ENCODE measurements around the gene UNC79.

UNC79 gene

DNA sequence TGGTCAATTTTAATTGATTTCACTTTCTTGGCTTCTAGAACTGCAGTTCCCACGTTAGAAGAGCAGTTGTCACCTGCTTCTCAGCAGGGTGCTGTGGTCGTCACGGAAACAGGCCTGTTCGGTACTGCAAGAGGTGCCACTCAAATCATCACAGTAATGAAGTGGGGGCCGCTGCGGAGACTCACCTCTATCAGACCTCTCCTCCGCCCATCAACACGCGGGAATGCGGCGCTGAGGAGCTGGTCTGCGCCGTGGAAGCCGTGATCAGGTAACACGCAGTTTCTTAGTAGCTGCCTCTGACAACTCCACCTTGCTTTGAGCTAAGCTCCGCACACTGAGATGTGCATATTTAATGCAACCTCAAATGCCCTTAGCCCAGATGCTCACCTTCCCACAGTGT is 107.2 kb downstream of the UNC79 start:
- intact Hi-C loops (cut with DNase I): no loop called here
- peak; percentile 9 to 82 (median 50) for DNase-seq

DNA sequence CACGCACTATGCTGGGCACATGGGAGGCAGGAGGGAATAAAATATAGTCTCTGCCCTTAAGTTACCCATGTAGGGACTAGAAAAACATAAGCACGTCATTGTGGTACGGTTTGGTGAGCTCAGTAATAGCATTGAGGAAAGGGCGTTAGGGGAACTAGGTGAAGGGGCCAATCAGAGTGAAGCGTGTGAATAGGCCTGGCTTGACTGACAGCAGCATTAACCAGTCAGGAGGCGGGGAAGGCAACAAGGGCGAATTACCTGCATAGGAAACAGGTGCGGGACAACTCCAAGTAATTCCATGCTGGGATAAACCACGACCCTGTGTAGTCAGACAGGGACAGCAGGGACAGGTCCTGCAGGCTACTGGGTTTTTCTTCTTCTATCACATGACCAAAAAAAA is 107.7 kb downstream of the UNC79 start:
- intact Hi-C loops (cut with DNase I): no loop called here

DNA sequence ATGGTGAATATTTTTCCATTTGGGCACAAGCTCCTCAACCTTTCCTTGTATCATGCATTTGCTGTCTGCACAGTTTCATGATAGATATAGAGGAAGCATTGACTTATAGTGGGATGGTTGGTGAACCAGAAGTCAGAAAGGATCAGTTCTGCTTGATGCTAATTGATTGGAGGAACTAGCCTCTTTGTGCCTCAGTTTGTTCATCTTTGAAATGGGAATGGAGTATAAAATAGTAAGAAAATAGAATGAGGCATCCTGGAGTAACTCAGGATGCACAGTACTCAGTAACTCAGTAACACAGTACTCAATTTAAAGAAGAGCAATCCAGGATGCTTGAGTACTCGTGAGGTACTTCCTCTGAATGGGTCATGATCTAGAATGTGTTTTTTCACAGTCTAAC is 109.5 kb downstream of the UNC79 start:
- no peak for DNase-seq
- intact Hi-C loops (cut with DNase I): no loop called here

More for the DNA sequence above, 107.7 kb downstream of the UNC79 start:
- DNase-seq: peak in 36 of 42 donors; percentile 8 to 74 (median 46)

DNA sequence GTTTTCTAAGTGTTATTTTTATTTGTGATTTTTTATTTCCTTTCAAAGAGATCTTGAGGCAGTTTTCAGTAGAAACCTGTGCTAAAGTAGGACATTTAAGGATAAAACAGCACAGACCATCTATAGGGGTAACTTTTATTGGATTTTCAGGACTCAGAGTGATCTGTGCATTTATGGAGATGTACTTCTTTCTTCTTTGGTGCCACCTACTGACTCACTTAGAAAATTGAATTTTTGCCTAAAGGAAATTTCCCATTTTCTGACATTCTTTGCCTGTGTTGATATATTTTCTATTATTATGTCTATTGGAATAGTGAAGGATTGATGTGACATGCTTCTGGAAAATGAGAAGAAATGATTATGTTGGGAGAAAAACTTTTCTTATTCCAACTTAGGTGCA is 113.0 kb downstream of the UNC79 start:
- intact Hi-C loops (cut with DNase I): no loop called here
- peak in 1 of 42 donors; percentile 12 for DNase-seq

DNA sequence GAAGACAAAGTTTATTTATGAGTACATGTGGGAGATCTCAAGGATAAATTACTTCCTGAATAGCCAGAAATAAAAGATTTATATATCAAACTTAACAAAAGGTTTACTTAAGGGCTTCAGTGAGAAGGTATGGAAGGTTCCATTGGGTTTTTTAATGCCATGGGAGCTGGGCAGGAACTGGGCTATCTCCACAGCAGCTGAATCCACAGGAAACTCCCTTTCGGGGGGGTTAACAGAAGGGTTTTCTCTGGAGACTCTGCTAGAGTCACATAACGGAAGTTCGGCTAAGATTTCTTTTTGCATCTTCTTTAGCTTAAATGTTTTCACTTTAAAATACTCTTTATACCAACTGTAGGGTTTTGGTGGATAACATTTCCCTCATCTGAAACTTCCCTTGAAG is 113.5 kb downstream of the UNC79 start:
- intact Hi-C loops (cut with DNase I): no loop called here
- no peak for DNase-seq

DNA sequence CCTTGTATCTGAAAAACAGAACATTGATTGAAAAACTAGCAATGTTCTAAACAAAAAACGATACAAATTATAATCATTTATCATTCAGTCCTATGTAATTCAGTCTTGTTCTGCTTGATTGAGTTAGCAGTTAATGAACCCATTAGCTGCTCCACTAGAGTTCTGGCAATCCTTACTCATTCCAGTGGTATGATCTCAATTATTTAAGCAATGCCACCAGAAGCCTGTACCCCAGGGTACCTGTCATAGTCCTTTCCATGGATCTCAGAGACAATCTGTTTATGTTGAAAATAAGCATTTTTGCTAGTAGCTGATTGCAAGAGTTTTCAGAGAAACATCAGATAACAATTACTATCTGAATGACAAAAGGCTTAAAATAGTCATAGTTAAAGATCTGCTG is 115.9 kb downstream of the UNC79 start:
- DNase-seq: no peak
- intact Hi-C loops (cut with DNase I): no loop called here

DNA sequence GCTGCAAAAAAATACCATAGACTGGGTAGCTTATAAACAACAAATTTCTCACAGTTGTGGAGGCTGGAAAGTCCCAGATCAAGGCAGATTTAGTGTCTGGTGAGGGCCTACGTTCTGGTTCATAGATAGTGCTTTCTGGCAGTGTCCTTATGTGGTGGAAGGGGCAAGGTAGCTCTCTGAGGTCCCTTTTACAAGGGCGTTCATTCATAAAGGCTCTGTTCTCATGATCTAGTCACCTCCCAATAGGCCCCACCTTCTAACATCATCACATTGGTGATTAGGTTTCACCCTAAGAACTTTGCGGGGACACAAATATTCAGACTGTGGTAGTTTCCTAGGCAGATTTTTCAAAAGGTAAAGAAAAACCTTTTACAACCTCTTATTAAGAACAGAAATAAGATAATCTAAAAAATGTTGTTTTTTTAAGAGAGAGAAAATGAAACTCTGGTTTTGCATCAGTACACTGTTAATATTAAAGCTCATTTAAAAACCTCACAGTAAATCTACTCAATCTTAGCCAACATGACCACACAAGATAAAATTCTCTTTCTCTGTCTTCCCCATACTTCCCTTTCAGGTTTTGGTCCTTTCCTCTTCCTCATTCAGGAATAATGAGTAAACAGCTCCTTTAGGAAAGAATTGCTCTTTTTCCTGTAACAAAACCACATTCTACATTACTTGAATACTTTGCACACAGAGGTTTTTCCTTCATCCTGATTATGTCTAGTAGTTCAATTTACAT is 117.5 kb downstream of the UNC79 start:
- intact Hi-C loops (cut with DNase I): no loop called here
- DNase-seq: no peak

DNA sequence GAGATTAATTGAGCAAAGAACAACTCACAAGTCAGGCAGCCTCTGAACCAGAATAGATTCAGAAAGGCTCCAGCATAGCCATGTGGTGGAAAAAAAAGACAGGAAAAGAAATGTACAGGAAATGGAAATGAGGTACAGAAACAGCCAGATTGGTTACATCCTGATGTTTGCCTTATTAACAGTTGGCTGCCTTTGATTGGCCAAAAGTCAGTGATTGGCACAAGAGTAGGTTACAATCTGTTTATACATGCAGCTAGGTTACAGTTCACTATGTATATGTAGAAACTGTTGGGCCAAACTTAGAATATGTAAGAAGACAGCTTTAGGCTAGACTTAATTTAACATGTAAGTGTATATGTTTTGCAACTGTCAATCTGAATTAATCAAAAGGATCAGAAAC is 118.9 kb downstream of the UNC79 start:
- DNase-seq: no peak
- intact Hi-C loops (cut with DNase I): no loop called here

DNA sequence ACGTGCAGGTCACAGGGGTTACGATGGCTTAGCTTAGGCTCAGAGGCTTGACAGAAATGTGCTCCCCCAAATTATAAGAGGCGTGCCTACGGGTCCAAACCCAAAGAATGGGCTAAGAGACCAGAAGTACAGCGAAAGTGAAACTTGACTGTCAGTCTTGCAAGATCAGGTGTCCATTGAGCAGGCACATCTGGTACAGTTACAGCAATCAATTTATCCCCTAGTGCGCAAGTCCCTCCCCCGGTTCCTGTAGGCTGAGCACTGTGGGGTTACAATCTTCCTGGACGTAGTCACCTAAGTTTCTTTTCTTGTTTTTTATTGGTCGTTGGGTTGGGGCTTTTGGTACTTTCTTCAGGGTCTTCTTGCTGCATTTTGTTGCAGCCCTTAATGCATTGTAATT is 134.2 kb downstream of the UNC79 start:
- intact Hi-C loops (cut with DNase I): no loop called here
- DNase-seq: no peak

DNA sequence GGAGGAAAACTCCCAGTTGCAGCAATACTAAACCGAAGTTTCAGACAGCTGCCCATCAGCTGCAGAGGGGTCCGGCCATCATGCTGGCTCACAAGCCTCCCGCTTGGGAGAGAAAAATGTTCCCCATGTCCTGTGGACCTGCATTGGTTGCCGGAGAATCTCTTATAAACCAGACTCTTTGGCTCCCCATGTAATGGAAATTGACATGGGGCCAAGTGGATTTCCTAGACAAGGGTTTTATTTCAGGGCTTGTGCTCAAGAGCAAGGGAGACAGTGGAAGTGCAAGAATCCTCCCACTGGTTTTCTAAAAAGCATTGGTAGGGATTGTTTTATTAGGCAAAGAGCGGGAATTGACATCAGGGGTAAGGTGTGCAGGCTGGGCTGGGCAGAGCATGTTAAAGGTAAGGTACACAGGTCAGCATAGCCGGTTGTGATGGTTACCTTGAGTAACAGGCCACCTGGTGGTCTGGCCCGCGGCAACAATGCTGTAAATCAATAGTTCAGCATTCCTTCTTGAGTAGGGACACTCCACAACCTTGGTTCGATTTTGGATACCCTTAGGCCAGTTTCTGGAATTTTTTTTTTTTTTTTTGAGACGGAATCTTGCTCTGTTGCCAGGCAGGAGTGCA is 135.4 kb downstream of the UNC79 start:
- no peak for DNase-seq
- intact Hi-C loops (cut with DNase I): no loop called here

DNA sequence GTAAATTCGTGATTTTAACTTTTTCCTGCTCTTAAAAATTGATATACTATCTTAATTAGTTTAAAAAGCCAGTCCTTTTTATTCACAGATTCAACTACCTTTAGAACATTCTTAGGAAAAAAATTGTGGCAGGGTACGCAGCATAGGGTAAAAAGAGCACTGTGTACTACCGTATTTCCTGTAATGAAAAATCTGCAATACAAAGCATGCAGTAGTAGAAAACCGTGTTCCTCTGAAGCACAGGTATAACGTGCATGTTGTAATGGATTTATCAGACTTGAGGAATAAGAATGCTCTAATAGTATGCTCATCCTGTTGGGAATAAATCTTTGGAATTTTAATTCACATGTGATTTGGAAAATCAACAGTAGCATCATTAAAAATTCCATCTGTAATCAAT is 140.5 kb downstream of the UNC79 start:
- no peak for DNase-seq
- intact Hi-C loops (cut with DNase I): no loop called here

DNA sequence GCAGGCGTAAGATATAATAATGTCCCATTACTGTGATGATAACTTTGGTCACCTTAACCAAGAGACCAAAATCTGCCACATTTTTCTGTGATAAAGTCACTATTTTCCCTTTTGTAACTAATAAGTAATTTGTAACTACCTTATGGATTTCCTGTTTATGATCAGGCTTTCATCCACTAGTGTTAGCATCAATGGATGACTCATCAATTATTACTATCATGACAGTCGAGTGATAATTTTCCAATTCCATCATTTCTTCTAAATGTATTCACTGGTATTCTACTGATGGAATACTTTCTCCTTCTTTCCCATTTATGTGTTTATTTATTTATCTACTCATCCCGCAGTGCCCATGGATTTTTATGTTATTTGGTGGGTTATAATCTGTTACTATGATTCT is 148.4 kb downstream of the UNC79 start:
- intact Hi-C loops (cut with DNase I): no loop called here
- DNase-seq: no peak

DNA sequence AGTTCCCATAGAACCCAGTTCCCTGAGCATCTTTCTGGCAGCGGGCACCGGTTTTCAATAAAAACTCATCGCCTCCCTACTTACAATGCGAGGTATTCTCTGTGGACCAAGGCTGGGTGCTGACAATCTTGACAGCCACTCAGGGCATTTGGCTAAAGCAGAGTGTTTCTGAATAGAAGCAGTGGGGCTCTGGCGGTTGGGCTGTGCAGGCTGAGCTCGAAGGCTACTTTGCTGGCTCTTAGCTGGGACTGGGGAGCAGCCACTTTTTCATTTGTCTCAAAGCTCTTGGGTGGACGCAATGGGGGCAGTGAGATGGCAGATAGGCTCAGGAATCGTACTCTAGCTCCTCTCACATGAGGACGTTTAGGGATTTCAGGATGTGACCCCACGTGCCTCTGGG is 151.8 kb downstream of the UNC79 start:
- intact Hi-C loops (cut with DNase I): no loop called here
- DNase-seq: peak in 3 of 42 donors; percentile 3 to 15 (median 7)

DNA sequence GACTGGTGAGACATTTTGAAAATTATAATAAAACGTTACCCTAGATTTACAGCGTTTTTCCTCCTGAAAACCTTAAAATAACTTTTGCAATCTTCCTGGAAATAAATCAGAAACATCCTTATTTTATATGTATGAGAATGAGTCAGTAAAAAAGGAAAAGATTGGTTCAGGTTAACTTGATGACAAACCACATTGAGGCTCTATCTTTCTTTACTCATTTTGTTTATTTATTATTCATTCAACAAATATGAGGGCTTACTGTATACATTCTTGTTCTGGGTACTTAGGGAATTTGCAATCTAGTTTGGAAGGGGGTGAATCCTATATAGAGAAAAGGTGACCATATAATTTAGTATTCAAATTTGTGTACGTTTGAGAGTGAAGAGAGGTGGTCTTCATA is 156.6 kb downstream of the UNC79 start:
- intact Hi-C loops (cut with DNase I): no loop called here
- no peak for DNase-seq

DNA sequence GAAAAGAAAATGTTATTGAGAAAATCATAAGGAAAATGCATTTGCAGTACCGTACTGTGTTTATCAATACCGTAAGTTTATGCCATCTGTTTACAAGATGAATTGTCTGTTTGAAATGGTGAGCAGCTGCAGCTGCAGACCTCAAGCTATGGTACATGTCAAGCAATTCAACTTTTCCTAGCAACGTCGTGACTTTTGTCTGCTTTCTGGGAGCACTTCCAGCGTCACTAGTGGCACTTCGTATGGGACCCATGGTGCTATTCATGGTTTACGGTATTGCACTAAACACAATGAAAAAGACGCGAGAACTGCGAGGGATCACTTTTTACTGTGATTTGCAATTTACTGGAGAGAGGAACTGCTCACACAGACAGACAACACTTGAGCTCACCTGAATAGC is 160.8 kb downstream of the UNC79 start:
- intact Hi-C loops (cut with DNase I): no loop called here
- no peak for DNase-seq

DNA sequence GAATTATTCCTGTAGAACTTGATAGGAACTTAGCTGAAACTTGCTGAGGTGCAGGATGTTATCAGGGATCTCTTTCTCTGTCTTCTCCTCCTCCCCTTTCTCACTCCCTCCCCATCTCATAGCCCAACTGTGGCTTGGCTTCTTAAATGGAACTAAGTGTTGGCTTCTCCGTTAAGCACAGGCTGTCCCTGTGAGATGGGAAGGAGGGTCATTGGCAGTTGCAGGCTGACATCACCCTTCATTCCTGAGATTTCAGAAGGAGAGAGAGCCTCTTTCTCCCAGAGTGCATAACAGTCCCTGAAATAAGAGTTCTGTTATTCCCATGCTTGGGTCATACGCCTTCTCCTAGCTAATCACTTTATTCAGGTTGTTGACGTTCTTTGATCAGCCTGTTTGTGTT is 162.0 kb downstream of the UNC79 start:
- intact Hi-C loops (cut with DNase I): no loop called here
- DNase-seq: no peak

DNA sequence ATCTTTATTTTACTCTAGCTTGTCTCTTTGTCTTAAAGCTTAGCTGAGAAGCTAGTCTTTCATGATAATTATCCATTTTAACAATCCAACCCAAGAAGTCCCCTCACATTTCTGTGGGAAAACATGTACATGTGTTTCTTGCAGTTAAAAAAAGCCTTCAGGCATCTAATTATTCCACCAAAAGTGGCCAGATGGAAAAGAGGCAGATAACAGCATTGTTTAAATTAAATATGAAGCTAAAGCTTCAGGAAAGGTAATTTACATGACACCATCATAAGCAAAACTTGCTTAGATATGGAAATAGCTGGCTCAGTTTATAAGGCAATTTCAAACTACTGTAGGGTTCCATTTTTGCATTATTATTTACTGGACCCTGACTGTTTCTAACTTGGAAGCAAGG is 175.4 kb downstream of the UNC79 start:
- intact Hi-C loops (cut with DNase I): no loop called here
- no peak for DNase-seq

DNA sequence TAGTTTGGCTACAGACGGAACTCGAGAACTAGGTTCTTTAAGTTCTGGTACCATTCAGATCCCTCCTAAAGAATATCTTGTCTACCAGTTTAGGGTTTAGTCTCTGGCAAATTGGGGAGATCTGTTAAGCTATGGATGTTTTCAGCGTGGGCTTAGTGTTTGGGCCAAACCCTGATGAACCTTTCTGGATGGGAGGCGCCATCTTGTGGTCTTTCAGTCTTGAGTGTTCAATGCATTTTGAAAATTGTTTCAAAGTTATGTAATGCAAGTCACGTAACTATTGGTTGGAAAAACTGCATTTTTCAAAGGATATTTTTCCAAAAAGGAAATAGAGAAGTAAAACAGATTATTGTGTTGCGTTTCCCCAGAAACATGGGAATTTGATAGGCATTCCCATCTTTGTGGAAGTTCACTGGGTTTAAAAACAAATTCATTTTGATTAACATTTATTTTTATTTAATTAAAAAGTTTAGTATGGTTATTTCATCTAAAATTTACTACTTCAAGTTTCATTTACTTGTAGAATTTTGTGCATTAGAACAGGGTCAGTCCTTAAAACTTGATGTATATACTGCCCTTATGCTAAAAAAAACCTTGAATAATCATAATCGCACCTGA is 188.5 kb downstream of the UNC79 start:
- DNase-seq: peak; percentile 16 to 85 (median 62)
- intact Hi-C loops (cut with DNase I): no loop called here

DNA sequence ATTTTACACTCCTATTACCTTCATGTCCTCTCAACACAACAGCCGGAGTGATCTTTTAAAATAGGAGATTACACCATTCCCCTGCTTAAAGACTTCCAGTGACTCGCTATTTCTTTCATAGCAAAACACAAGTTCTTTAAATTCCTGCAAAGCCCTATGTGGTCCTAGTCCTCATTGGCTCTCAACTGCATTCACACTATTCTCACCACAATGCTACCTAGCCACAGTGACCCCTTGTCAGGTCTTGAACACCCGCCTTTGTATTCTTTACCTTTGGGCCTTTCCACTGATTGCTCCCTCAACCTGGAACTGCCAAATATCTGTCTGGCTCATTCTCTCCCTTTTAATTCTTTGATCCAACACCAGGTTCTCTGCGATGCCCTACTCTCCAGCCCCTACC is 197.3 kb downstream of the UNC79 start:
- no peak for DNase-seq
- intact Hi-C loops (cut with DNase I): loop anchor here (10.0 kb wide), 1 partner anchor 393 kb away; no protein-coding TSS in a partner anchor

DNA sequence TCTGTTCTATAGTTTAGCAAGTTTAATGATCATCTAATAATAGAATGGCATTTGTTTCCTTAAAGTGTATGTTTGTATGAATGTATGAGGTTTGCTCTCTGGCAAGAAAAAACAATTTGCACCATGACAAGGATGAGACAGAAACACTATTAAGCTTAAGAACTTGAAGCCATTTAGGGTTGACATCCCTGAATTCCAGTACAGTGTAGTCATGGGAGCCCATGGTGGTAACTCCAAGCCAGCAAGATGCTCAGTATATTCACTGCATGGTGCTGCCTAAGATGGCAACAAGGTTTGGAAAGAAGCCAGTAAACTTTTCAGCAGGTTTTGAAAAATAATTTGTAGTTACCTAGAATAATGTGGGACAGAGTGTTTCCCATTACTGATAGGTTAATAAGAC is 198.9 kb downstream of the UNC79 start:
- intact Hi-C loops (cut with DNase I): loop anchor here (10.0 kb wide), 1 partner anchor 395 kb away; no protein-coding TSS in a partner anchor
- DNase-seq: no peak

DNA sequence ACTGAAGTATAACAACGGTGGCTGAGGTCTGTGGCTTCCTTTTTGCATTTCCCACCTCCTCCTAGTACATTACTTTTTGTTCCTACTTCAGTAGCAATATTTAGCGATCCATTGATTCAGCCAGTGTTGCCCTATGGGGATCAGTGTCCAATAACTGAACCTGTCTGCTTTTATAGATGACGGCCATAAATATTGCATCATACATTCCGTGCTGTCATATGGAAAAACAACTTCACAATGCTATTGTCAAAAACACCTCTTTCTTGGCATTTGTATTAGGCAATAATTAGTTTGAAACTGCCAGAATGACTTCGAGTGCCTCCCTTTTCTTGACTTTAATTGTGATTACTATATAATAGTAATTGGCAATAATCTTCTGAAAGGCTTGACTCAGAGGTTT is 208.1 kb downstream of the UNC79 start:
- DNase-seq: no peak
- intact Hi-C loops (cut with DNase I): no loop called here
